Measurements from ENCODE around the gene SSR1.
A peak's percentile ranks its signal among the peaks of the same experiment; 100 is the strongest.
"Not testable (repeated sequence)": the region's sequence is repeated elsewhere in the genome, so short reads cannot be mapped to it uniquely, and the experiment has no call there.

Gene SSR1

DNA sequence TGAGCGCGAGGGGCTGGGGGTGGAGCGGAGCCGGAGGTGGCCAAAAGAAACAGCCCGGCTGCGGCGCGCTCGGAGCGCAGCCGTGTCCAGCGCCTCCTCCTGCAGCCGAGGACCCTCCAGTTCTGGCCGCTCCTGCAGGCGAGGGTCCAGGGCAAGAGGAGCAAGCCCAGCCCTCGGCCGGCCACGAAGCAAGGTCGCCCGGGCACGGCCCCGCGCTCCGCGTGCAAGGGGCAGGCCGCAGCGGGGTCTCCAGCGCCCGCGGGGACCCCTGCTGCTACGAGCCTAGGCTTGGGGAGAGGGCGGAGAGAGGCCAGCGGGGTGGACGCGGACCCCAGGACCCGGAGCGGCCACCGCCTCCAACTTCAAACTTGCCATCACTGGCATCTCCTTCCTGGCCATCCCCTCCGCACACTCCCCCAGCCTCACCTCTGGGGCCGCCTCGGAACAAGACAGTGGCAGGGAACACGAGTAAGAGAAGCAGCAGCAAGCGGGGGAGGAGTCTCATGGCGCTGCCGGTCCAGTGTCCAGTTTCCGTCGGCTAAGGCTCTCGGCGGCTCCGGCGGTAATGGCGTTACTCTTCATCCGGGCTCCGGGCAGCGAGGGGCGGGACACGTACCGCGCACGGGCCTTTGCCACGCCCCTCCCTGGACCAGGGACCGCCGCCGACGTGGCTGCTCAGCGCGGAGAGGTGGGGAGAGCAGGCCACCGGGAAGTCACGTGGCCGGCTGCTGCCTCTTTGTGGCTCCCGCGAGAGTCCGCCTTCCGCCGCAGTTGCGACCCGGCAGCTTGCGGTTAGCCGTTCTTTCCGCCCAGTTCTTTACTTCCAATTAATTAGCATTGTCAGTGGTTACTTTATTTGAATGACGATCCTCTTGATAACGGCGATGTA, at the start of gene SSR1:
Gene SSR1, minus strand, starts transcription at position 584 of the 889 bp plus-strand sequence. Its CDS starts 79 bp downstream, at position 505.
- DNase-seq: peak; percentile 96

DNA sequence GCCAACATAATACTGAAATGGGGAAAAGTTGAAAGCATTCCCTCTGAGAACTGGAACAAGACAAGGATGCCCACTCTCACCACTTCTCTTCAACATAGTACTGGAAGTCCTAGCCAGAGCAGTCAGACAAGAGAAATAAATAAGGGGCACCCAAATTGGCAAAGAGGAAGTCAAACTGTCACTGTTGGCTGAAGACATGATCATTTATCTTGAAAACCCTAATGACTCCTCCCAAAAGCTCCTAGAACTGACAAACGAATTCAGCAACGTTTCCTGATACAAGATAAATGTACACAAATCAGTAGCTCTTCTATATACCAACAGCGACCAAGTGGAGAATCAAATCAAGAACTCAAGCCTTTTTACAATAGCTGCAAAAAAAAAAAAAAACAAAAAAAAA, 38.9 kb upstream of the SSR1 start:
- DNase-seq: not testable (repeated sequence)

DNA sequence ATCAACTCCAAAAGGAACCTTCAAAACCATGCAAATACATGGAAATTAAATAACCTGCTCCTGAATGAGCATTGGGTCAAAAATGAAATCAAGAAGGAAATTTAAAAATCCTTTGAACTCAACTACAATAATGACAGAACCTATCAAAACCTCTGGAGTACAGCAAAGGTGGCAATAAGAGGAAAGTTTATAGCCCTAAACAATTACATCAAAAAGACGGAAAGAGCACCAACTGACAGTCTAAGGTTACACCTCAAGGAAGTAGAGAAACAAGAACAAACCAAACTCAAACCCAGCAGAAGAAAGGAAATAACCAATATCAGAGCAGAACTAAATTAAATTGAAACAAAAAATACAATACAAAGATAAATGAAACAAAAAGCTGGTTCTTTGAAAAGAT, 37.6 kb upstream of the SSR1 start:
- DNase-seq: not testable (repeated sequence)

DNA sequence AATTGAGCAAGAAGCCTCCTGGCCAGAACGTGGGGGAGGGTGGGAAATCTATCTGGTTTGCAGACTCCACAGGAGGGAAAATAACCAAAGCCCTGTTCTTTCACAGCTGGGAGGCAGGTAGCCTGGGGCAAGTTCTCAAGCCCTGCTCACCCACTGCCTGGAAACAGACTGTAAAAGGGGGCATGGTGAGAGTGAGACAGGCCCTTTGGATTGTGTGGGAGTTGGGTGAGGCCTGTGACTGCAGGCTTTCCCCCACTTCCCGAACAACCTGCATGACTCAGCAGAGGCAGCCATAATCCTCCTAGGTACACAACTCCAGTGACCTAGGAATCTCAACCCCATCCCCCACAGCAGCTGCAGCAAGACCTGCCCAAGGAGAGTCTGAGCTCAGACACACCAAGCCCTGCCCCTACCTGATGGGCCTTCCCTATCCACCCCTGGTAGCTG, 34.6 kb upstream of the SSR1 start:
- not testable (repeated sequence) for DNase-seq

DNA sequence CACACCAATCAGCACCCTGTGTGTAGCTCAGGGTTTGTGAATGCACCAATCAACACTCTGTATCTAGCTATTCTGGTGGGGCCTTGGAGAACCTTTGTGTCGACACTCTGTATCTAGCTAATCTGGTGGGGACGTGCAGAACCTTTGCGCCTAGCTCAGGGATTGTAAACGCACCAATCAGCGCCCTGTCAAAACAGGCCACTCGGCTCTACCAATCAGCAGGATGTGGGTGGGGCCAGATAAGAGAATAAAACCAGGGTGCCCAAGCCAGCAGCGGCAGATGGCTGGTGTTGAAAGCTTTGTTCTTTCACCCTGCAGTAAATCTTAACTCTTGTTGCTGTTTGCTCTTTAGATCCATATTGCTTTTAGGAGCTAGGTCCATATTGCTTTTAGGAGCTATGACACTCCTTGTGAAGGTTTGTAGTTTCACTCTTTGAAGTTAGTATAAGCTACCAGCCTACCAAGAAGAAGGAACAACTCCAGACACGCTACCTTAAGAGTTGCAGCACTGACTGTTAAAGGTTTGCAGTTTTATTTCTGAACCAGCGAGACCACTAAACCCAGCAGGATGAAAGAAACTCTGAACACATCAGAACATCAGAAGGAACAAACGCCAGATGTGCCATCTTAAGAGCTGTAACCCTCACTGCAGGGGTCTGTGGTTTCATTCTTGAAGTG, 31.9 kb upstream of the SSR1 start:
- DNase-seq: not testable (repeated sequence)

DNA sequence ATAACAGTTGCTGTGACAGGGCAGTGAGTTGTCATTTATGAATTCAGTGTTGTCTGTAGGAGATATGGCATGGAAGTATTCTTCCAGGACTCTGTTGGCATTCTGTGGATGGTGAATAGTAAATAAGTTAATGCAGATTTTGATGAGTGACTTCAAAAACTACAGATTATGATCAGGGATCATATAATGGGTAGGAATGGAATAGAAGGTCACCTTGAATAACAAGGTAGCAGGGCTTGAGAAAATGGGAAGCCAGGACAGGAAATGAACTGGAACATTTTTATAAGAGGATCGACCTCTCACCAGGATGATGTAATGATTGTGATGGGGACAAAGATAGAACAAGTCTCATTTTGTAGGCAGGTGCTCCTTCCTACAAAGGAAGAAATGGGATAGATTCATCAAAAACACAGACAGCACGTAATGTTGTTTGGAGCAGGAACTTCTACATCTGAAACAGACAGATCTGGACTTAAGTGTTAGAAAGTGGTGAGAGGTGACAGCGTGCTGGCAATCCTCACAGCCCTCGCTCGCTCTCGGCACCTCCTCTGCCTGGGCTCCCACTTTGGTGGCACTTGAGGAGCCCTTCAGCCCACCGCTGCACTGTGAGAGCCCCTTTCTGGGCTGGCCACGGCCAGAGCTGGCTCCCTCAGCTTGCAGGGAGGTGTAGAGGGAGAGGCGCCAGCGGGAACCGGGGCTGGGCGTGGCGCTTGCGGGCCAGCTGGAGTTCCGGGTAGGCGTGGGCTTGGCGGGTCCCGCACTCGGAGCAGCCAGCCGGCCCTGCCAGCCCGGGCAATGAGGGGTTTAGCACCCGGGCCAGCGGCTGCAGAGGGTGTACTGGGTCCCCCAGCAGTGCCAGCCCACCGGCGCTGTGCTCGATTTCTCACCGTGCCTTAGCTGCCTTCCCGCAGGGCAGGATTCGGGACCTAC, 30.8 kb upstream of the SSR1 start:
- DNase-seq: no peak

DNA sequence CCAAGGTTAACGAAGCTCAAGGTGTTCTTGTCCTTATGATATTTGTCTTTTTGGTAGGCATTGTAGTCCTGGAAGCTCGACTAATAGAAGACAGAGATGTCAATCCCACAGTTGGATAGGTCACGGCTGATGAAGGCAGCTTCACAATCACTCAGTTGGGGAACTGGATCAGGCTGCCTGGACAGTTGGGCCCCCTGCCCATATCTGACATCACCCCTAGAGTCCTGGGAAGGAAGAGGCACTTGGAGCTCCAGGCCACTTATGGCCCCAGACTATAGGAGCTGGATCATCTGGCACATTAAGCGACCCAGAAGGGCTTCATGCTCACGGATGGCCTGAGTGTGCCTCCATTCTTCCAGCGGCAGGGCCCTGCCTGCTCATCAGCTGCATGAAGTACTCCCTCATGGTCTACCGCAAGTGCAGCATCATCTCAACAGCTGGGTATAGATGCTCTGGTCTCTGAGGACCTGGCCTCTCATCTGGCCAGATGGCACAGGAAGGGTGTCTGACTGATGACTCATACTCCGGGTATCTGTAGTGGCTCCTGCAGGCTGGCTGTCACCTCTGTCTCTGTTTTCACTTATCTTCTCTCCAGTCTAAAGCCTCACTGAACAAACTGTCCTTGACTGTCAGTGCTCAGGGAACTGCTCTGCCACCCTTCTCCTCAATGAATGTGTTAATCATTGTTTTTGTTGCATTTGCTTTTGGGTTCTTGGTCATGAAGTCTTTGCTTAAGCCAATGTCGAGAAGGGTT, 29.2 kb upstream of the SSR1 start:
- DNase-seq: no peak

DNA sequence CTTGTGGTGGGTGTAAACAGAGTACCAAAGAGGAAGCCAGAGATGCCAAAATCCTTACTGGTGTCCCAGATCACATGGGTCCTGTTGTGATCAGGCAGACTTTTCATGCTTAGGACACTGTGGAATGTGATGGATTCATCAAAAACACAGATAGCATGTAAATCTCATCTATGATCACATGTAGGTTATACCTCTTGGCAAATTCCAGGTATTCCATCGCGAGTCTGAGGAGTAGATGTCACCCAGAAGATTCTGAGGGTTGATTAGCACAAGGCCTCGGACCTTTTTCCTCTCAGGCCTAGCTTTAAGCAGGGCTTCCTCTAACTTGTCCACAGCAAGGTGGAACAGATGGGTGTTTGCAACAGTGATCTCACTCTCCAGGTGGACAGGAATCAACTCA, 28.3 kb upstream of the SSR1 start:
- DNase-seq: no peak

DNA sequence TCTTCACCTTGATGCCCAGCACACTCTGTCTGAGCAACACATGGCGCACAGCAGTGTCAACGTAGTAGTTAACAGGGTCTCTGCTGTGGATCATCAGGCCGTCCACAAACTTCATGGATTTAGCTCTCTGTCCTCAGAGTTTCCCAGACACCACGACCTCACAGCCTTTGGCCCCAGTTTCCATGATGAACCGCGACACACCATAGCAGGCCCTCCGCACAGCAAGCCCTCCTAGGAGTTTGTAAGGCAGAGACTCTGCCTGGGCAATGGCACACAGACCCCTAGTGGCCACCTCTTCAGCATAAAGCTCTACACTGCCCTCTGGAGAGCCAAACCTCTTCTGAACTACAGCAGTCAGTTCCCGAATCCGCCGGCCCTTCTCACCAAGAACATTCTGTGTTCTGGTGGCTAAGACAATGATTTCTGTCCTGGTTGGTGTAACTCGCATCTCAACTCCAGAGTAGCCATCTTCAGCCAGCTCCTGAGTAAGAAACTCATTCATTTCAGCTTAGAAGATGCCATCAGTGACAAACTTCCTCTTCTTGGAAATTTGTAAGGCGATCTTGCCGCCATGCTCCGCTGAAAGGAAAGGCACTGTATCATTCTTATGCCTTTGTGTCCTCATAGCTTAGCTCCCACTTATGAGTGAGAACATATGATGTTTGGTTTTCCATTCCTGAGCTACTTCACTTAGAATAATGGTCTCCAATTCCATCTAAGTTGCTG, 26.2 kb upstream of the SSR1 start:
- not testable (repeated sequence) for DNase-seq

DNA sequence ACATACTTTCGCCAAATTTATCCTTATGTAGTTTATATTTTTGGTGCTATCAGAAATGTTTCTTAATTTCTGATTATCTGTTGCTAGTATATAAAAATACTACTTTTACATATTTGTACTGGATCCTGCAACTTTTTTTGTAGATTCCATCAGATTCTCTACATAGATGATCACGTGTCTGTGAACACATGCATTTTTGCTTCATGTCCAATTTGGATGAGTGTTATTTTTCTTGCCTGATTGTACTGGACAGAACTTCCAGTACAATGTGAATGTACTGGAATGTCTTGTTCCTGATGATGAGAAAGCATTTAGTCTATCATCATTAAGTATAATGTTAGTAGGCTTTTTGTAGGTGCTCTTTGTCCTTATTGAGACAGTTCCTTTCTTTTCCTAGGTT, 25.0 kb upstream of the SSR1 start:
- no peak for DNase-seq

DNA sequence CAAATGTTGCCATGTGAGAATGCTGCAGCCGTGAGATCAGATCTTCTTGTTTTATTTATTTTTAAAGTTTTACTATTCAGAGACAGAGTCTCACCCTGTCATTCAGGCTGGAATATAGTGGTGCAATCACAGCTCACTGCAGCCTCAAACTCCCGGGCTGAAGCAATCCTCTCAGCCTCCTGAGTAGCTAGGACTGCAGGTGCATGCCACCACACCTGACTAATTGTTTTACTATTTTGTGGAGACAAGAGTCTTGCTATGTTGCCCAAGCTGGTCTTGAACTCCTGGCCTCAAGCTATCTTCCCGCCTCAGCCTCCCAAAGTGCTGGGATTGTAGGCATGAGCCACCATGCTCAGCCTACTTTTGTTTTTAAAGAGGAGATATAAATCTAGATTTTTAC, 22.5 kb upstream of the SSR1 start:
- DNase-seq: no peak

DNA sequence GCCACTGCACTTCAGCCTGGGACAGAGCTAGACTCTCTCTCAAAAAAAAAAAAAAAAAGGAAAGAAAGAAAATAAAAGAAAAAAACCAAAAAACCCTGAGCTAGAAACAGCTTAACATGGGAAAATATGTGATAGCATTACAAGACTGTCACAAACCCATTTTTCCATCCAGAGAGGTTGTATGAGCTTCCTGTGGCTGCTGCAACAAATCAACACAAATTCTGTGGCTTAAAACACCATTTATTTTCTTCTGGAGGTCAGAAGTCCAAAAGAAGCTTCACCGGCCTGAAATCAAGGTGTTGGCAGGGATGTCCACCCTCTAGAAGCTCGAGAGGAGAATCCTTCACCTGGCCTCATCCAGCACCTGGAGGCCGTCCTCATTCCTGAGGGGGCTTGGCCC, 21.7 kb upstream of the SSR1 start:
- DNase-seq: no peak

DNA sequence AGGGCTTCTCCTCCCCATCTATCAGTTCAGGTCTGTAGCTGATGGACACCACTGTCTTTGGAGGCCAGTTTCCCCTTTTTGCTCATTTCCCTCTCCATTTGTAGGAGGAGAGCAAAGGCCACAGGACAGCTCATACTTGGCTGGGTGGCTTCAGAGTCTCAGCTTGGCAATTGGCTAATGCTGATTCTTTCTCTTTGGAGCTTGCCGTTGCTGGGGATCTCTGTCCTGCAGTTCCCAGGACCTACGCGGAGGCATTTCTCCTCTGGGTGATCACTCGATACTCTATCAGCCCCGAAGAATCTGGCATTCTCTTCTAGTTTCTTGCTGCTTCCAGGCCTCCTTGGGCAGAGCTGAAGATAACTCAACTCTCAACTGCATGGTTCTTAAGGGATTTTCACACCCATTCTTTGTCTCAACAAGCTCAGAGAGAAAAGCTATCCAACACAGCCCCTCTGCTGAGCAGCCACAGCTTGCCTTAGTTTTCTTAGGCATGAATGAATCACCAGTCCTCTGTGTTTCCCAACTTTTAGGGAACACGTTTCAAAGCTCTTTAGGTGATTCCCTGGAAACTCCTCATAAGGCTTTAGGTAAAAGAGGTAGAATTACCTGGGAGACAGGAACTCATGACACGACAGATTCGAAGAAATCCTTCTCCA, 19.2 kb upstream of the SSR1 start:
- DNase-seq: no peak

DNA sequence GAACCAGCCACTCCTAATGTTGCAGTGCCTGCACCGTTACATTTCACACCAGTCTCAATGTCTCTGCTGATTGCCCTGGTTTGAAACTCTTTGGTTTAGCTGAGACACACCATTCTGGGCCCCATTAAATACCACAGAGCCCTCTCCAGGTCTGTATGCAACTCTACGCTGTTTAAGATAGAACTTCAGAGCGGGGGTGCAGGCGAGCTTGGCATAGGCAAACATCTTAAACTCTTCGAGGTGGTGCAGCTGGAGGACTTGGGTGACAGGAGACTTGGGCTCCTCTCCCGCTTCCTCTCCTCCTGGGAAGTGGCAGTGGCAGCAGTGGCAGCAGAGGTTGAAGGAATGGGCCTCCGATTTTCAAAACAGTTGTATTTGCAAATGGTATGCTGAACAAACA, 18.5 kb upstream of the SSR1 start:
- no peak for DNase-seq

DNA sequence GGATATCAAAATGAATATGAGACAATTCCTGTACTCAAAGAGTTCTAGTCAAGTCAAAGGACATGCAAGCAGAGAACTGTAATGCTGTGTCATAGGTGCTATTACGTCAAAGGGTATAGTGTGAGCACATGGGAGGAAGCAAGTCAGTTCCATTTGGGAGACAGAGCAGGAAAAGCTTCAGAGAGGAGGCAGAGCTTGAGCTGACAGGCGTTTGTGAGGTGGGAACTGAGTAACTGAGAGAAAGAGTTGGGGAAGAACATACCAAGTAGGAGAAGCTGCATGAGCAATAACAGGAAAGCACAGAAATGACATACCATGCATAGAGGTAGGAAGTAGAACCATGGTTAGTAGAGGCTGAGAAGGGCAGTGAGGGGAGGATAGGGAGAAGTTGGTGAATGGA, 15.2 kb upstream of the SSR1 start:
- DNase-seq: no peak

DNA sequence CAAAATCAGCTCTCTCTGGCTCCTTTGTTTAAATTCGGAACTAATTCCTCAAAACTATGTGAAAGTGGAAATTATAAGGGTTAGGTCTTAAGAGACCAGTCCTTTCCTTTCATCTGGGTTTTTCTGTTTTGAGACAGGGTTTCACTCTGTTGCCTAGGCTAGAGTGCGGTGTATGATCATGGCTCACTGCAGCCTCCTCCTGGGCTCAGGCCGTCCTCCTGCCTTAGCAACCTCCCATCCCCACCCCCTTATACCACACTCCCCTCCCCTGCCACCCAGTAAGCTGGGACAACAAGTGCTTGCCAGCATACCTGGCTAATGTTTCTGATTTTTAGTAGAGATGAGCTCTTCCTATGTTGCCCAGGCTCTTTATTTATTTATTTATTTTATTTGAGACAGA, 12.8 kb upstream of the SSR1 start:
- no peak for DNase-seq

DNA sequence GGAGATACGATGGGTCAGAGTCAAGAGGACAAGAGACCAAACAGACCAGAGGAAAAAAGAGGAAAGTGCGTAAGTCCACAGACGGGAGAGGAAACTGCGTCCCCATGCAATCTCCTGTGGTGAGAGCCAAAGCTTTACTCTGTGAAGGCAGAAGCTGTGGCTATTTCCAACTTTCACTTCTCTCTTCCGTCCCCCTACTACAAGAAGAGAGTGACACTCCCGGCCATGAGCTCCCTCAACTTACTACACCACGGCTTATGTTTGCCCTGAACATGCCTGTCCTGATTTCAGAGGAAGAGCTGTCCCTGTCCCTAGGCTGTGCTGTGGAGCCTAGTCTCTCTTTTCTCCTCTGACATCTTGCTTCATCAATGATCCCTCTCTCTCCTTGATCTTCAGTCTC, 11.5 kb upstream of the SSR1 start:
- no peak for DNase-seq

DNA sequence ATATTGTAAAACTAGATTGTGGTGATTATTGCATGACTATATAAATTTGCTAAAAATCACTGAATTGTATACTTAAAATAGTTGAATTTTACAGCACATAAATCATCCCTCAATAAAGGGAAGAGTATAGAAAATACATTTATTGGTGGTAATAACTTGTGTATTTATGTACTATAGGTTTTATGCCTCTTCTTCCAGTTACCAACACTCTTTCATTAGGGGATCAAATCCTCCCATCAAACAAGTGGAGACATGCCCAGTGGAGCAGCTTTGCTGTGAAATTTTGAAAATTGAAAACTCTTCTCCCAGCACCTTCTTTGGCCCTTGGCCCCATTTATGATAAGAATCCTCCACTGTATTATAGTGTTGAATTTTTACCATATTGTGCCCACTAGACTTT, 10.1 kb upstream of the SSR1 start:
- DNase-seq: no peak

DNA sequence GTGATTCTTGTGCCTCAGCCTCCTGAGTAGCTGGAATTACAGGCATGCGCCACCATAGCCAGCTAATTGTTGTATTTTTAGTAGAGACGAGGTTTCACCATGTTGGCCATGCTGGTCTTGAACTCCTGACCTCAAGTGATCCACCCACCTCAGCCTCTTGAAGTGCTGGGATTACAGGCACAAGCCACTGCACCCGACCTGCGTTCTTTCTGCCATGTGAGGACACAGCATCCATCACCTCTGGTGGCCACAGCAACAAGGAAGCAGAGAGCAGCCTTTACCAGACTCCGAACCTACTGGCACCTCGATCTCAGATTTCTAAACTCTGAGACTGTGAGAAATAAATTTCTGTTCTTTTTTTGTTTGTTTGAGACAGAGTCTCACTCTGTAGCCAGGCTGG, 8.9 kb upstream of the SSR1 start:
- DNase-seq: not testable (repeated sequence)

DNA sequence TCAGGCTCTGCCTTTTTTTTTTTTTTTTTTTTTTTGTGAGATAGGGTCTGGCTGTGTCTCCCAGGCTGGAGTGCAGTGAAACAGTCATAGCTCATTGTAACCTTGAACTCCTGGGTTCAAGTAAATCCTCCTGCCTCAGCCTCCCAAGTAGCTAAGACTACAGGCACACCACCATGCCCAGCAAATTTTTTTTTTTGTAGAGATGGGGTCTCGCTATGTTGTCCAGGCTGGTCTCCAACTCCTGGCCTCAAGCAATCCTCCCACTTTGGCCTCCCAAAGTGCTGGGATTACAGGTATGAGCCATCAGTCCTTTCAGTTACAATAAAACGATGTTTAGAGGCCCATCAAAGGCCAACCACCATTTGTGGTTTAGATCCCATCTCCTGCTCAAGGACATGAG, 6.4 kb upstream of the SSR1 start:
- not testable (repeated sequence) for DNase-seq

DNA sequence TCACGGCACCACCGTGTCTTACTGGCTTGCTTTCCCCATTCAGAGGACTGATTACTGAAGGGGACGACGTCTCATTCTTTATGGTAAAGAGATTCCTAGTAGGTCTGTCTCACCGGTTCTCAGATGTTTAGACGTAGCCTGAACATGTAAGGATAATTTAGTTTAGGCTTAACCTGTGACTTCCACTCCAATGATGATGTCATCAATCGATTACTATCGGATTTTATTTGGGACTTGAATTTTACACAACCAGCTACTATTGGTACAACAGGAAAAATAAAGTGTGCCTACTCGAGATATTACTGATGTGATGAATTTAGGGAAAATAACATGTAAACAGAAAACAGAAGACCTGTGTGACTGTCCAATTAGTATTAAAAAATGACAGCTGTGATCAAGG, 4.5 kb upstream of the SSR1 start:
- DNase-seq: no peak

Data from stimulated activated CD8-positive, alpha-beta memory T cell treated with anti-CD3 and anti-CD28 coated beads, Interleukin-4, amount 100 ng/mL, for 48 hours (primary cell).